Pancreas (tissue), 10 donors: ENCODE results near the gene ENTPD6. TPM values are rescaled to one million over a fixed set of nuclear protein-coding genes. Genes with fewer than 3 reads are reported as not detected.

Source experiments
- ATAC-seq, 4 donors: fragments of 200-7000 bp; cut with Tn5 transposase; one replicate each; pipeline versions ENCODE4 v1.8.0 to v1.9.1; 2020; ENCODE audit warnings: mild to moderate bottlenecking in 4 of 4, moderate library complexity in 4 of 4
- DNase-seq, 6 donors: peaks; one replicate each; pipeline ENCODE4 v3.0.0-alpha.2; 2020
- FAIRE-seq: peaks from 2 replicates; lab custom pipeline; 2012; peaks lifted over from hg19 to GRCh38; lab: Jason Lieb, UNC
- H3K27ac ChIP-seq, 4 donors: fragments of 200-600 bp; sonication (generic); 1 replicate in 3 of 4; 2 replicates in 1 of 4; pipeline versions ENCODE4 v1.5.0 to v1.8.0; 2020
- H3K27me3 ChIP-seq, 4 donors: fragments of 200-600 bp; one replicate each; pipeline ENCODE4 v1.8.0; 2021
- H3K36me3 ChIP-seq, 3 donors: fragments of 200-600 bp; sonication (generic) in 1 of 3; one replicate each; pipeline versions ENCODE4 v1.5.0 to v1.8.0; 2020 to 2021
- H3K4me1 ChIP-seq, 3 donors: fragments of 200-600 bp; one replicate each; pipeline ENCODE4 v1.8.0; 2021
- H3K4me3 ChIP-seq, 4 donors: fragments of 200-600 bp; sonication (generic) in 2 of 4; one replicate each; pipeline versions ENCODE4 v1.5.0 to v1.8.0; 2020 to 2021
- H3K9me3 ChIP-seq, 4 donors: fragments of 200-600 bp; one replicate each; pipeline ENCODE4 v1.8.0; 2021
- WGBS, 2 donors: extraction: QIAGEN DNeasy Blood & Tissue Kit; methylation state at CpG; one replicate each; pipeline ENCODE4 v1.1.7; 2013; 5-methylcytosine and 5-hydroxymethylcytosine counted together
- intact Hi-C, 3 donors: fragments of 100-400 bp; cut with DNase I; formaldehyde crosslinking; loops; one replicate each; pipeline versions ENCODE4 v1.11.1 to v1.14.2; 2022
- polyA plus RNA-seq, 2 donors: library from polyadenylated mRNA; stranded (reverse); fragments of 200-250 nt; gene quantifications; one replicate each; pipeline ENCODE4 v1.2.3, GENCODE V29; 2013
- total RNA-seq, 6 donors: library from RNA; stranded (reverse); fragmentation: NEBNext Ultra II Directional in 4 of 6; extraction: Animal tissue kit (Norgen Biotek cat#: 25700) in 4 of 6; gene quantifications; one replicate each; pipeline versions ENCODE4 v1.2.1 to v1.2.4, GENCODE V29; 2021 to 2023
- TF ChIP-seq, protein P1 (sequence below), 4 donors: fragments of 200-600 bp; sonication (generic) in 3 of 4; IDR thresholded peaks; one replicate each; pipeline versions ENCODE4 v1.5.0 to v1.8.0; 2021; ENCODE audit warnings: antibody characterized with exemption in 4 of 4
- donor health status: healthy with polysubstance abuse.
- donor health status: DM: no; HTN: no; CAD: no; lungs with moderate emphysema.
- donor health status: DM: no; HTN: no; CAD: no.
- donor health status: control.
- donor health status: control.
- donor health status: Bipolar disorder and iron deficiency.
- donor health status: DM: yes; HTN: yes; CAD: no.
- donor health status: DM: no; HTN: no; CAD: no.
- donor health status: DM: no; HTN: no; CAD: no.
- donor health status: DM: yes; HTN: yes; CAD: no.

Gene ENTPD6
- total and polyA plus RNA-seq, 8 donors = 31.4 to 99.3 (median 44.7) TPM

DNA sequence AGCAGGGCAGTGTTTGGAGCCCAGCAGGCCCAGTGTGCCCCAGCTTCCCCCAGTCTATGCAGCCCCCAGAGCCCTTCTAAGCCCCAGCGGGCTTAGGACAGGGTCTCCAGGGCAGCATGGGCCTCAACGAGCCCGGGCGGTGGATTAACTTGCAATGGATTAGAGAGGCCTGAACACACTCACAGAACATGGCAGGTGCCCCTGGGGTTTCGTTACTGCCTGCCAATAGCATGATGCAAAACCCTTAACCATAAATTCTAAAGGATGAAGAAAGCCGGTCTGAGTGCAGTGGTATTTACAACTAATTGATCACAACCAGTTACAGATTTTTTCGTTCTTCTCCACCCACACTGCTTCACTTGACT, 18.9 kb downstream of the ENTPD6 start:
- no peak for ATAC-seq
- H3K36me3 ChIP-seq = peaks cover 0 to 74% (median 27%) of the 10 kb centered on the region in 3 donors
- WGBS, 2 donors = 76 to 83% methylated on average over 7 of the region's 7 CpGs

DNA sequence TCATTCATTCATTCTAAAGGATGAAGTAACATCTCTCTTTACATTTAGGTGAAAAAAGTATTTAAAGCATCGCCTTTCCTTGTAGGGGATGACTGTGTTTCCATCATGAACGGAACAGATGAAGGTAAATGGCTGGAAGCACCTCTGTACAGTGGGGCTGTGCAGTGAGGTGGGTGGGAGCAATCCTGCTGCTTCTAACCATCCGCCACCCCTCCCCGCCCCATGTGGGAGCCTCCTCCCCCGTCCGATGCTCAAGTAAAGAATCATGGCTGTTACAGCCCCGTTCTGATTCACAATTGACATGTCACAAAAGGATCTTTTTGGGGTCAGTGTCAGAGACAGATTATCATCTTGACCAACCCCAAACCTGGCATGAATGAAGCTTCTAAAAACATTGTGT, 19.3 kb downstream of the ENTPD6 start:
- peaks cover 0 to 74% (median 27%) of the 10 kb centered on the region in 3 donors for H3K36me3 ChIP-seq
- H3K4me1 ChIP-seq = no peaks in the 10 kb centered on the region
- H3K27me3 ChIP-seq = no peaks in the 10 kb centered on the region
- intact Hi-C loops = loop anchor here in 1 of 3 donors (10.0 kb wide), 1 partner anchor 100 kb away; no protein-coding TSS in a partner anchor
- DNase-seq (no peak), ATAC-seq (no peak), FAIRE-seq (no peak)
- WGBS, 2 donors = 92 to 96% methylated on average over 7 of the region's 7 CpGs
- H3K4me3 ChIP-seq = no peak overlapping the region
- no peak overlapping the region for H3K27ac ChIP-seq
- TF ChIP-seq, protein P1, sequence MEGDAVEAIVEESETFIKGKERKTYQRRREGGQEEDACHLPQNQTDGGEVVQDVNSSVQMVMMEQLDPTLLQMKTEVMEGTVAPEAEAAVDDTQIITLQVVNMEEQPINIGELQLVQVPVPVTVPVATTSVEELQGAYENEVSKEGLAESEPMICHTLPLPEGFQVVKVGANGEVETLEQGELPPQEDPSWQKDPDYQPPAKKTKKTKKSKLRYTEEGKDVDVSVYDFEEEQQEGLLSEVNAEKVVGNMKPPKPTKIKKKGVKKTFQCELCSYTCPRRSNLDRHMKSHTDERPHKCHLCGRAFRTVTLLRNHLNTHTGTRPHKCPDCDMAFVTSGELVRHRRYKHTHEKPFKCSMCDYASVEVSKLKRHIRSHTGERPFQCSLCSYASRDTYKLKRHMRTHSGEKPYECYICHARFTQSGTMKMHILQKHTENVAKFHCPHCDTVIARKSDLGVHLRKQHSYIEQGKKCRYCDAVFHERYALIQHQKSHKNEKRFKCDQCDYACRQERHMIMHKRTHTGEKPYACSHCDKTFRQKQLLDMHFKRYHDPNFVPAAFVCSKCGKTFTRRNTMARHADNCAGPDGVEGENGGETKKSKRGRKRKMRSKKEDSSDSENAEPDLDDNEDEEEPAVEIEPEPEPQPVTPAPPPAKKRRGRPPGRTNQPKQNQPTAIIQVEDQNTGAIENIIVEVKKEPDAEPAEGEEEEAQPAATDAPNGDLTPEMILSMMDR (IDR thresholded peaks at IDR 0.05) = no peak
- no peaks in the 10 kb centered on the region for H3K9me3 ChIP-seq

More for the DNA sequence above, 18.9 kb downstream of the ENTPD6 start:
- no peaks in the 10 kb centered on the region for H3K9me3 ChIP-seq
- no peak overlapping the region for H3K27ac ChIP-seq
- H3K4me3 ChIP-seq = no peak overlapping the region
- intact Hi-C loops = loop anchor here in 1 of 3 donors (10.0 kb wide), 1 partner anchor 100 kb away; no protein-coding TSS in a partner anchor
- no peaks in the 10 kb centered on the region for H3K27me3 ChIP-seq
- H3K4me1 ChIP-seq = no peaks in the 10 kb centered on the region
- DNase-seq = no peak
- FAIRE-seq = no peak
- TF ChIP-seq, protein P1 (IDR thresholded peaks at IDR 0.05) = no peak

DNA sequence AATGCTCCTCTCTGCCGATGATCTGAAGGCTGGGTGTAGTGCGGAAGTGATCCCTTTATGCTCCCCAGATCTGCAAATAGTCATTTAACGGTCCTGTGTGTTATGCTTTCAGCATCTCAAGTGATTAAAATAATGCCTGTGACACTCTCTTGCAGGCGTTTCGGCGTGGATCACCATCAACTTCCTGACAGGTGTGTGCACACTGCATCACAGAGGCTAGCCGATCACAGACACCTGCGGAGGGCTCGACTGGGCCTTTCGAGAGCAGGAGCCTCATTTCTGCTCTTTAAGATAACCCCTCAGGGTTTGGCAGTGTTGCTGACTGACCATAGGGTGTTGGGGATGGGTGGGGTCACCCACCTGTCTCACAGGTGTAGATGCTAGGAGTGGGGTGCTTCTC, 20.0 kb downstream of the ENTPD6 start:
- Histone ChIP-seq H3K9me3 (no peaks in the 10 kb centered on the region), H3K4me3 (no peak overlapping the region), H3K36me3 (peaks cover 0 to 74% (median 27%) of the 10 kb centered on the region in 3 donors), H3K4me1 (no peaks in the 10 kb centered on the region), H3K27ac (no peak overlapping the region), H3K27me3 (no peaks in the 10 kb centered on the region)
- ATAC-seq = no peak
- TF ChIP-seq, protein P1 (IDR thresholded peaks at IDR 0.05) = no peak
- intact Hi-C loops = loop anchor here in 1 of 3 donors (10.0 kb wide), 1 partner anchor 99 kb away; no protein-coding TSS in a partner anchor
- 89 to 96% methylated on average over 10 of the region's 10 CpGs for WGBS, 2 donors
- no peak for FAIRE-seq
- DNase-seq = no peak

DNA sequence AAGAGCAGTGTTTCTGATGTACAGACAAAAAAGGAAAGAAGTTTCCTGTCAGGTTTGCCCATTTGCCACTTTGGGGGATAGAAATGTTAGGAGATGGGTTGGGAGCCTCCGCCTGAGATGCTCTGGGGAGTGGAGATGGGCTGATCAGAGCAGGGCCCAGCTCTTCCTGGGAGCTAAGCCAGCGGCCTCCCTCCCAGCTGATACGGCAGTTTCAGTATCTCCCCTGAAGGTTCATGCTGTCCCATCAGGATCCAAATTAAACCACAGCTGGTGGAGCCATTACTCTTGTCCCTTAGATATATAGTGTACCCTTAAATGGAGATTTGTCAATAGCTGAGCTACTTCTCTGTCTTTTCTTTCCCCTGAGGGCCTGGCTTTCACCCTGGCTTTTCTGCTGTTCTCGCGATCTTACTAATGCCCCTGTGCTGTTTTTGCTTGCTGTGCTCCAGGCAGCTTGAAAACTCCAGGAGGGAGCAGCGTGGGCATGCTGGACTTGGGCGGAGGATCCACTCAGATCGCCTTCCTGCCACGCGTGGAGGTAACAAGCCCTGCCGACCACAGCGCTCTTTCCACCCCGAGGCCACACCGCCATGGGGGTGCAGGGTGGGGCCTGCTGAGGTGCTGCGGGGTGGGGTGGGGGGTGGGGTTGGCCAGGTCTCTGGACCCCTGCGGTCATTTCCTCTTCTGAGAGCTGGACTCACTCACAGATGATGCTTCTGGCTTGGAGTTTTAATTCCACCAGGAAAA, 20.9 kb downstream of the ENTPD6 start:
- H3K4me3 ChIP-seq = no peak overlapping the region
- ATAC-seq (no peak), DNase-seq (no peak), FAIRE-seq (no peak)
- WGBS, 2 donors = 89 to 91% methylated on average over 16 of the region's 16 CpGs
- H3K36me3 ChIP-seq = peaks cover 0 to 69% (median 23%) of the 10 kb centered on the region in 3 donors
- no peaks in the 10 kb centered on the region for H3K9me3 ChIP-seq
- intact Hi-C loops = loop anchor here in 1 of 3 donors (10.0 kb wide), 1 partner anchor 98 kb away; no protein-coding TSS in a partner anchor
- no peak overlapping the region for H3K27ac ChIP-seq
- no peaks in the 10 kb centered on the region for H3K27me3 ChIP-seq
- TF ChIP-seq, protein P1 (IDR thresholded peaks at IDR 0.05) = no peak
- H3K4me1 ChIP-seq = no peaks in the 10 kb centered on the region
